ENCODE results near the gene WDR4. TPM values are rescaled to one million over a fixed set of nuclear protein-coding genes. Genes with fewer than 3 reads are reported as not detected.

Gene WDR4
- total RNA-seq, 4 donors from 2014 or later, result 12.8 to 51.2 (median 26.3) TPM

DNA sequence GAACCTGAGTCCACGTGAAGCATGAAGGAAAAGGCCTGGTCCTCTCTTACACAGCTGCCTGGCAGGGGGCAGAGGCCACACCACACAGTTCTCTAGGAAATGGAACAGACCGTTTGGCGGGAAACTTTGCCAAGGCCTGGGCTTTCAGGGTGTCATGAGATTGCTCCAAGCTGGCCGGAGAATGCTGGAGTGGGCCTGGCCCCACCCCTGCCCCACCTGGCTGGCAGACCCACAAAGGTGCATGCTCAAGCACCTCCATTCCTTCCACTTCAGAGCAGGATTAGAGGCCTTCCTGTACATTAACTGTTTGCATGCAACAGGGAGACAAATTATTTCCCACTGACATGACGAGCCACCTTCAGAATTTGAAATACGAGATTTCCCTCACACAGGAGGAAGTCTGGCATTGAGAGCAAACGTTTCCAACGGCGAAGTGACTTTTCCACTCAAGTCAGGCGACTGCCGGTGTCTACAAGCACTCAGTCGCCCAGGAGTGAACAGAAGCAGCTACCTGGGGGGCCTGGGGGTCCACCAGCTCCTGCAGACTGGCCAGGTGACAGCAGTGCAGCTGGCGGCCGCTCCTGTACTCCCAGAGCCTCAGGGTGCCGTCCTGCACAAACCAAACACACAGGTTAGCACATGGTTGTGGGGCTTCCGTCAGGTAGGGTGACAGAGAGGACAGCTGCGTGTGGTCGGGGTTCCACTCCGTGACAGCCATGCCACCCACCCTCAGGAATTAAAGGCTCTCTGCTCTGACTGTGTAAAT, 24.0 kb downstream of the WDR4 start:
- H3K27me3 ChIP-seq, result no peaks in the 10 kb centered on the region
- no peak for DNase-seq
- H3K27ac ChIP-seq, result no peak overlapping the region
- H3K4me3 ChIP-seq, result no peak overlapping the region
- H3K4me1 ChIP-seq, result no peaks in the 10 kb centered on the region
- H3K36me3 ChIP-seq, result peaks cover 0 to 96% (median 0%) of the 10 kb centered on the region in 3 donors
- TF ChIP-seq POLR2A (IDR thresholded peaks at IDR 0.05), result no peak
- TF ChIP-seq, protein P1, sequence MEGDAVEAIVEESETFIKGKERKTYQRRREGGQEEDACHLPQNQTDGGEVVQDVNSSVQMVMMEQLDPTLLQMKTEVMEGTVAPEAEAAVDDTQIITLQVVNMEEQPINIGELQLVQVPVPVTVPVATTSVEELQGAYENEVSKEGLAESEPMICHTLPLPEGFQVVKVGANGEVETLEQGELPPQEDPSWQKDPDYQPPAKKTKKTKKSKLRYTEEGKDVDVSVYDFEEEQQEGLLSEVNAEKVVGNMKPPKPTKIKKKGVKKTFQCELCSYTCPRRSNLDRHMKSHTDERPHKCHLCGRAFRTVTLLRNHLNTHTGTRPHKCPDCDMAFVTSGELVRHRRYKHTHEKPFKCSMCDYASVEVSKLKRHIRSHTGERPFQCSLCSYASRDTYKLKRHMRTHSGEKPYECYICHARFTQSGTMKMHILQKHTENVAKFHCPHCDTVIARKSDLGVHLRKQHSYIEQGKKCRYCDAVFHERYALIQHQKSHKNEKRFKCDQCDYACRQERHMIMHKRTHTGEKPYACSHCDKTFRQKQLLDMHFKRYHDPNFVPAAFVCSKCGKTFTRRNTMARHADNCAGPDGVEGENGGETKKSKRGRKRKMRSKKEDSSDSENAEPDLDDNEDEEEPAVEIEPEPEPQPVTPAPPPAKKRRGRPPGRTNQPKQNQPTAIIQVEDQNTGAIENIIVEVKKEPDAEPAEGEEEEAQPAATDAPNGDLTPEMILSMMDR (IDR thresholded peaks at IDR 0.05), result no peak
- no peaks in the 10 kb centered on the region for H3K9me3 ChIP-seq

DNA sequence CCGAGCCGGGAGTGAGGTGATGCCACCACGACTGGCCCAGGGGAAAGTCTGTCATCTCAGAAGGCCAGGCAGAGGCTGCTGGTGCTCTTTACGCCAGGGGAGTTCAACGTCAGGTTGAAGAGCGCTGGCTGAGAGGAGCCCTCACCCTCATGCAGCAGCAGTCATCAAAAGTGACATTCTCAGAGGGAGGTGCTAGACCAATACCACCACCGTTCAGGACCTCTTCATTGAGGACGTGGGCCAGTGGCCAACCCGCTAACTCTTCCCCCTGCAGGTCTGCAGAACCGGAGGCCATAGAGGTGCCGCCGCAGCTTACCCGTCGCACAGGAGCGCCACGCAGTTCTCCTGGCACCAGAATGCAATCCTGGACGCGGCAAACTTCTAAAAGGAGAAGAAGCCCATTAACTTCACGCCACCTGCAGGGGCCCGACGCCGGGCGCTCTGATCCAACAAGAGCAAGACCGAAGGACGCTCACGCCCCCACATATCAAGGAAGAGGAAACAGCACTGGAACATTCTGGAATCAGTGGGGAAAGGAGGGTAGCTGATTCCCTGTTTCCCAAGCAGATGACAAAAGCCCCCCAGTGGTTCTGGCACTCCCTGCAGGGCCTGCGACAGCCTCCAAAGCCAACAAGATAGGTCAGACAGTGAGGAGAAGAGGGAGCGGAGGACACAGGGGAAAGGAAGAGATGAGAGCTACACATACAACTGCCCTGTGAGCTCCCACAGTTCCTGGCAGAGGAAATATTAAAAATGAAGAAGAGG, 24.9 kb downstream of the WDR4 start:
- no peaks in the 10 kb centered on the region for H3K9me3 ChIP-seq
- TF ChIP-seq, protein P1 (IDR thresholded peaks at IDR 0.05), result no peak
- no peaks in the 10 kb centered on the region for H3K27me3 ChIP-seq
- H3K4me1 ChIP-seq, result no peaks in the 10 kb centered on the region
- no peak overlapping the region for H3K4me3 ChIP-seq
- peaks cover 0 to 97% (median 0%) of the 10 kb centered on the region in 3 donors for H3K36me3 ChIP-seq
- no peak overlapping the region for H3K27ac ChIP-seq
- DNase-seq, result no peak

DNA sequence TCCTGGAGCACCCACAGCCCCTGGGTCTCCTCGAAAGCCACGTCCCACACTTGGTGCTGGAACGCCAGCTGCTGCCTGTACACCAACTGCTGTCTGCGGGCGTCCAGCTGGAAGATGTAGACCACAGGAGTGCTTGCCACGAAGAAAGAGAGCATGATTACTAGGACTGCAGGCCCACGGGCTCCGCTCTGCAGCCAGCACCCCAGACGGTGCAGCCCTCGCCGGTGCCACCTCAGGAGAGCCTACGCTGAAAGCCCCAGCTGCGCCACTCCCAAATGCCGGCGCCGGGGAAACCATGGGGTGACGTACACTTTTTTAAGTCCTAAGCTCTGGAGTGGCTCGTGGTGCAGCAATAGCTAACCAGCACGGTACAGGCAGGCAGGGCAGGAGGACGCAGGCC, 25.7 kb downstream of the WDR4 start:
- Histone ChIP-seq H3K4me1 (no peaks in the 10 kb centered on the region), H3K4me3 (no peak overlapping the region), H3K9me3 (no peaks in the 10 kb centered on the region), H3K36me3 (peaks cover 0 to 94% (median 0%) of the 10 kb centered on the region in 3 donors), H3K27me3 (no peaks in the 10 kb centered on the region), H3K27ac (no peak overlapping the region)
- no peak for DNase-seq
- TF ChIP-seq, protein P1 (IDR thresholded peaks at IDR 0.05), result no peak
- no peak for TF ChIP-seq POLR2A (IDR thresholded peaks at IDR 0.05)

DNA sequence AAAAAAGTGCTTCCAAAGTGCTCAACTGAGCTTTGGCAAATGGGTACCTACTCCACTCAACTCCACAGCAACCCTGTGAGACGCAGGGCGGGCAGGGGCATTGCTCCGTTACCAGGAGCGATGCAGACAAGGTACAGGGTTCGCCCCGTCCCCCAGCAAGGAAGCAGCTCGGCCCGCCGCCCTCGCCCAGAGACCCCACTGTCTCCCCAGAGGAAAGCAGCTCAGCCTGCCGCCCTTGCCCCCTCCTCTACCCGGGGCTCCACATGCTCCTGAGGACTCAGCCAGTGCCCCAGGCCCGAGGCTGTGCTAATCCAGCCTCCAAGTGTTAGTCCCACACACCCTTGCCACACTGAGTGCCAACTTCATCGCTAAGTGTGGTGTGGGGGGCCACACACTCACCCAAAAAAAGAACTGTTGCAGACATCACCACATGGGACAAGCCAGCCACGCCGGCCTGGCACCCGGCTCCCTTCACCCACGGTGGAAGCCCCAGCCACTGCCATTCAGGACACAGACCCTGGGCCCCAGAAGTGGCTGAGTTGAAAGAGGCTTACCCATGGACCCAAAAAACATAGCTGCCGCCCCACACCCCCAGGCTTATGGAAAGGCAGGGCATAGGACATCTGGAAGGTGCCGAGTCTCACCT, 26.3 kb downstream of the WDR4 start:
- Histone ChIP-seq H3K4me3 (no peak overlapping the region), H3K4me1 (no peaks in the 10 kb centered on the region), H3K27me3 (no peaks in the 10 kb centered on the region), H3K27ac (no peak overlapping the region), H3K36me3 (peaks cover 0 to 90% (median 0%) of the 10 kb centered on the region in 3 donors), H3K9me3 (no peaks in the 10 kb centered on the region)
- DNase-seq, result no peak
- TF ChIP-seq, protein P1 (IDR thresholded peaks at IDR 0.05), result no peak
- no peak for TF ChIP-seq POLR2A (IDR thresholded peaks at IDR 0.05)

DNA sequence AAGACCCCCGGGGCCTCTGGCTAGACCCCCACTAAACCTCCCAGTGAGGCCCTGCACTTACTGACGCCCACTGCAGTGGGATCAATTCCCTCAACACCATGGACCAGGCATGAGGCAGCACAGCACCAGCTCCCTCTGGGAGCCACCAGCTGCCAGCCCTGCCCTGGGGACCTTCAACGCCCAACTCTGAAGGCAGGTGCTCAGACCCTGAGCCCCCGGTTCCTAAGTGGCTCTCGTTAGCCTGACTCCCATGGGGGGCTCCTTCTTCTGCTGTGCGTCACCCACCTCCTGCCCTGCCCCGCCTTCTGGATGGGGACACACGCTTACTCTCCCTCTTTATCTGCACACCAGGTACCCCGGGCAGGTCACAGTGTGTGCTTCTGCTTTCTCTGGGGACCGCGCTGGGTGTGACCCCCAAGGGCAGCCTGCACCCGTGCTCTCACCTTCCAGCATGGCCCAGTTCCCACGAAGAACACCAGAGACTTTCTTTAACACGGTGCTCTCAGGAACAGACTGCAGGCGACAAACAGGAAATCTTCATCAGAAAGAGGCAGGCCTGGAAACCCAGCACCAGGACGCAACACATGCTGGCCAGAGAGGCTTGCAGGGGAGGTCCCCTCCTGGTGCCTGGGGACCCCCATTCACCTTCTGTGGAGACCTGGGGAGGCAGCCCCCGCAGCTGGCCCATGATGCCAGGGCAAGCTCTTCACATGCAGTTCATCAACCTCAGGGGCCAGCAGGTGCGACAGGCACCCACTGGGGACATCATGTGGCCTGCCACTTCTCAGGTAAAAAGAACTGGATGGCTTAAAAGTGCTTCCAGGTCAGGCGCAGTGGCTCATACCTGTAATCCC, 27.3 kb downstream of the WDR4 start:
- Histone ChIP-seq H3K36me3 (peaks cover 0 to 87% (median 0%) of the 10 kb centered on the region in 3 donors), H3K4me1 (no peaks in the 10 kb centered on the region), H3K4me3 (no peak overlapping the region), H3K9me3 (no peaks in the 10 kb centered on the region), H3K27me3 (no peaks in the 10 kb centered on the region), H3K27ac (no peak overlapping the region)
- DNase-seq, result no peak
- TF ChIP-seq POLR2A (IDR thresholded peaks at IDR 0.05), result no peak
- TF ChIP-seq, protein P1 (IDR thresholded peaks at IDR 0.05), result no peak
